Spleen (tissue), 7 donors: ENCODE data around the gene RNF130.

Source experiments
- POLR2A ChIP-seq, 3 donors: fragments of 450-650 bp; IDR thresholded peaks; one replicate each; pipeline ENCODE4 v1.5.1; 2017; ENCODE audit warnings: antibody characterized with exemption in 3 of 3, mild to moderate bottlenecking in 1 of 3
- POLR2AphosphoS5 ChIP-seq, 3 donors: sonication (generic); formaldehyde crosslinking; IDR thresholded peaks; one replicate each; pipeline ENCODE4 v1.5.1; 2017; ENCODE audit warnings: antibody characterized with exemption in 3 of 3
- TF ChIP-seq, protein P1 (sequence below), 11 experiments: fragments of 200-600 bp in 7 of 11; fragments of 450-650 bp in 4 of 11; sonication (generic) in 4 of 11; IDR thresholded peaks in 8 of 11; conservative IDR thresholded peaks in 3 of 11; 1 replicate in 7 of 11; 2 replicates in 4 of 11; pipeline versions ENCODE4 v1.4.0 to v1.8.0; 2016 to 2021; ENCODE audit warnings: antibody characterized with exemption in 11 of 11, inconsistent platforms in 4 of 11, mild to moderate bottlenecking in 1 of 11
- donor health status: DM: no; HTN: no; CAD: no; lungs with moderate emphysema.
- donor health status: DM: no; HTN: no; CAD: no.
- donor health status: DM: no; HTN: no; CAD: no.

DNA sequence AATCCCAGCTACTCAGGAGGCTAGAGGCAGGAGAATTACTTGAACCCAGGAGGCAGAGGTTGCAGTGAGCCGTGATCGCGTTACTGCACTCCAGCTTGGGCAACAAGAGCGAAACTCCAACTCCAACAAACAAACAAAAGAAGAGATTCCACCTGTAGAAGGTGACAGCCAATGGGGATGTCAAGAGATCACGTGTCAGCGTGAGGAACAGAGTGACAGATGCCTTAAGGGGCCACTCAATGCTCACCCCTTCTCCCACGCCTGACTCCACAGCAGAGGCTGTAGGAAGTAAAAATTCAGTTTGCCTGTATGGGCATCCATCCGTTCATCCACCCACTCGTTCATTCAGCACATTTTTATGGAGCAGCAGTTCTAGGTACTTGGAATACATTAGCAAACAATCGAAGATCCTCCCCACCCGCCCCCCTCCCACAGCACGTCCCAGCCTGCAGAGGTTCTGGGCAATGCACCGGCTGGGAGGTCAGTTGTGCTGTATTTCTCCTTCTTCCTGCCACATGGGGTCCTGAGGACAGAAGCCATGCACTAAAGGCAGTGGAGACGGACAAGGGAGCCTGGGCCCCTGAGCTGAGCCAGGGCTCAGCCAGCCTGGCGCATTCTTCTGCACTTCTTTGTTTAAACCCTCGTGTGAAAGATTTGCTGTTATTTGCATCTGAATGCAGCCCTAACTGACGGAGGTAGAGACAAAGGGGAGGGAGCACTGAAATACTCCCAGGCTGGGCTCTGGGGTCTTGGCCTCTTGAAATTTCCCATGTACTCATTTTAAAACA is 11.3 kb upstream of the RNF130 start:
- TF ChIP-seq POLR2A (IDR thresholded peaks at IDR 0.05) = no peak
- TF ChIP-seq, protein P1, sequence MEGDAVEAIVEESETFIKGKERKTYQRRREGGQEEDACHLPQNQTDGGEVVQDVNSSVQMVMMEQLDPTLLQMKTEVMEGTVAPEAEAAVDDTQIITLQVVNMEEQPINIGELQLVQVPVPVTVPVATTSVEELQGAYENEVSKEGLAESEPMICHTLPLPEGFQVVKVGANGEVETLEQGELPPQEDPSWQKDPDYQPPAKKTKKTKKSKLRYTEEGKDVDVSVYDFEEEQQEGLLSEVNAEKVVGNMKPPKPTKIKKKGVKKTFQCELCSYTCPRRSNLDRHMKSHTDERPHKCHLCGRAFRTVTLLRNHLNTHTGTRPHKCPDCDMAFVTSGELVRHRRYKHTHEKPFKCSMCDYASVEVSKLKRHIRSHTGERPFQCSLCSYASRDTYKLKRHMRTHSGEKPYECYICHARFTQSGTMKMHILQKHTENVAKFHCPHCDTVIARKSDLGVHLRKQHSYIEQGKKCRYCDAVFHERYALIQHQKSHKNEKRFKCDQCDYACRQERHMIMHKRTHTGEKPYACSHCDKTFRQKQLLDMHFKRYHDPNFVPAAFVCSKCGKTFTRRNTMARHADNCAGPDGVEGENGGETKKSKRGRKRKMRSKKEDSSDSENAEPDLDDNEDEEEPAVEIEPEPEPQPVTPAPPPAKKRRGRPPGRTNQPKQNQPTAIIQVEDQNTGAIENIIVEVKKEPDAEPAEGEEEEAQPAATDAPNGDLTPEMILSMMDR (IDR thresholded peaks at IDR 0.05 in 8 of 11, conservative IDR thresholded peaks at IDR 0.05 in 3 of 11) = no peak
- no peak for TF ChIP-seq POLR2AphosphoS5 (IDR thresholded peaks at IDR 0.05)
